ENCODE data around the gene CD101. TPM values are rescaled to one million over a fixed set of nuclear protein-coding genes. Genes with fewer than 3 reads are reported as not detected.

The CD101 gene
- total and polyA plus RNA-seq, 10 donors, result 1.0 to 15.9 (median 6.8) TPM

DNA sequence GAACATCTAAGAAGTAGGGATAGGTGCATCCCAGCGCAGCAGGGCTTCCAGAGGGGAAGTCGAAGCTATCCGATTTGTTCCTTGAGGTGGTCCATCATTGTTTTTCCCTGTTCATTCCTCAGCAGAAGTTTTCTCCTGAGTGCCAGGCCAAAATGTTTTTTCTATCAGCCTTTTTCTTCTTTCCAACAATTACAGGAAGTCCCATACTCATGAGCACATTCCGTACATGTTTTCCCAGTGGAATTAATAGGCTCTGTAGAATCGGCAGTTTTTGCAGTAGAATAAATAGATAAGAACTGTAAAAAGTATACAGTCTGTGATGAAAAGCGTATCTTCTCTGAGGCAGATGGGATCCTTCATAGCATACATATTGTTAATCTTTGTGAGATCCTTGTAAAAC lies 24.8 kb downstream of the CD101 start:
- intact Hi-C loops (cut with DNase I; ENCODE audit: low total_unique reads), result no loop called here
- H3K36me3 ChIP-seq, result peaks cover 0 to 17% (median 0%) of the 10 kb centered on the region in 6 donors
- 57 to 66% (median 64%) methylated on average over 6 of the region's 6 CpGs for WGBS, 5 donors
- peaks cover 0 to 7% (median 0%) of the 10 kb centered on the region in 6 donors for H3K4me1 ChIP-seq
- H3K27me3 ChIP-seq (replicated peaks in 1 of 7), result no peaks in the 10 kb centered on the region
- H3K4me3 ChIP-seq, result no peak overlapping the region
- DNase-seq, result no peak
- H3K27ac ChIP-seq, result no peak overlapping the region
- TF ChIP-seq POLR2A (IDR thresholded peaks at IDR 0.05) (no peak), POLR2AphosphoS5 (IDR thresholded peaks at IDR 0.05) (no peak)
- TF ChIP-seq, protein P1, sequence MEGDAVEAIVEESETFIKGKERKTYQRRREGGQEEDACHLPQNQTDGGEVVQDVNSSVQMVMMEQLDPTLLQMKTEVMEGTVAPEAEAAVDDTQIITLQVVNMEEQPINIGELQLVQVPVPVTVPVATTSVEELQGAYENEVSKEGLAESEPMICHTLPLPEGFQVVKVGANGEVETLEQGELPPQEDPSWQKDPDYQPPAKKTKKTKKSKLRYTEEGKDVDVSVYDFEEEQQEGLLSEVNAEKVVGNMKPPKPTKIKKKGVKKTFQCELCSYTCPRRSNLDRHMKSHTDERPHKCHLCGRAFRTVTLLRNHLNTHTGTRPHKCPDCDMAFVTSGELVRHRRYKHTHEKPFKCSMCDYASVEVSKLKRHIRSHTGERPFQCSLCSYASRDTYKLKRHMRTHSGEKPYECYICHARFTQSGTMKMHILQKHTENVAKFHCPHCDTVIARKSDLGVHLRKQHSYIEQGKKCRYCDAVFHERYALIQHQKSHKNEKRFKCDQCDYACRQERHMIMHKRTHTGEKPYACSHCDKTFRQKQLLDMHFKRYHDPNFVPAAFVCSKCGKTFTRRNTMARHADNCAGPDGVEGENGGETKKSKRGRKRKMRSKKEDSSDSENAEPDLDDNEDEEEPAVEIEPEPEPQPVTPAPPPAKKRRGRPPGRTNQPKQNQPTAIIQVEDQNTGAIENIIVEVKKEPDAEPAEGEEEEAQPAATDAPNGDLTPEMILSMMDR (IDR thresholded peaks at IDR 0.05 in 8 of 11, conservative IDR thresholded peaks at IDR 0.05 in 3 of 11), result no peak
- no peaks in the 10 kb centered on the region for H3K9me3 ChIP-seq

DNA sequence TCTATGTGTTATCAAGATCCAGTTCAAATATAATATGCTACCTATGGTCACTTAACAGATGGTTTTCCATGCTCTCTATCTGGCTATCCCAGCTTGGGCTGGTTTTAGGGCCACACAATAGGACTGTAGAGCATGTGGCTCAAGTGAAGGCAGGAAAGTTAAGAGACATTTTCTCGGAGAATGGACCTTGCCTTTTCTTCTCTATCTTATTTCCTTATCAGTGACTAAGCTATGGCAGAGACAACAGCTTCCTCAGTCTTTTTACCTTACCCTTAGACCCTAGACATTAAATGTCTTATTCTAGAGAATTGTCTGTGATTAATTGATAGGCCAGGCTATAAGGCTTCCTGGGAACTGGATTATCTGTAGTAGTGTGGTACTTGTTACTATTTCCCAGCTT lies 28.1 kb downstream of the CD101 start:
- Histone ChIP-seq H3K36me3 (peaks cover 0 to 18% (median 0%) of the 10 kb centered on the region in 6 donors), H3K27ac (no peak overlapping the region), H3K9me3 (no peaks in the 10 kb centered on the region), H3K4me3 (no peak overlapping the region), H3K4me1 (peaks cover 0 to 7% (median 0%) of the 10 kb centered on the region in 6 donors), H3K27me3 (replicated peaks in 1 of 7) (no peaks in the 10 kb centered on the region)
- TF ChIP-seq POLR2AphosphoS5 (IDR thresholded peaks at IDR 0.05), result no peak
- TF ChIP-seq, protein P1 (IDR thresholded peaks at IDR 0.05 in 8 of 11, conservative IDR thresholded peaks at IDR 0.05 in 3 of 11), result no peak
- no peak for TF ChIP-seq POLR2A (IDR thresholded peaks at IDR 0.05)
- no peak for DNase-seq
- WGBS, 5 donors, result 80 to 93% (median 91%) methylated on average over 1 of the region's 1 CpG
- intact Hi-C loops (cut with DNase I; ENCODE audit: low total_unique reads), result no loop called here

DNA sequence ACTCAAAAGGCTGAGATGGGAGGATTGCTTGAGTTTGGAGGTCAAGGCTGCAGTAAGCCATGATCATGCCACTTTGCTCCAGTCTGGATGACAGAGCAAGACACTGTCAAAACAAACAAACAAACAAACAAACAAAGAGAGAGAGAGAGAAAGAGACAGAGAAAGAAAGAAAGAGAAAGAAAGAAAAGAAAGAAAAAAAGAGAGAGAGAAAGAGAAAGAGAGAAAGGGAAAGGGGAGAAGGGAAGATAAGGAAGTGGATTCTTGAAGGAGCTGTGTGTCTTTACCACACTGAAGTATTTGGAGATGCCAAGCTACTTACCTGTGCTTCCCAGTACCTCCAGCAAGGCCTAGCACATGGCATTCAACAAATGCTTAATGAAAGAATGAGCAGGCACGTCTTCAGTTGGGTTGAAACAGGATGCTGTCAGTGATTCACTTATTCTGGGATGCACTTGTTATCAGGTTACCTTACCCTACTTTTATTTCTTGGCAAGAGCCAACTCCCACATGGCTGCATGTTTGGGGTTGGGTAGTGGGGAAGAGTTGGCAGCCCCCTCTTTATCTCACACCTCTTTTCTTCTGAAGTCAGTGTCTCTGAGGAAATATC lies 28.8 kb downstream of the CD101 start:
- DNase-seq, result no peak
- intact Hi-C loops (cut with DNase I; ENCODE audit: low total_unique reads), result no loop called here
- TF ChIP-seq, protein P1 (IDR thresholded peaks at IDR 0.05 in 8 of 11, conservative IDR thresholded peaks at IDR 0.05 in 3 of 11), result no peak
- TF ChIP-seq POLR2AphosphoS5 (IDR thresholded peaks at IDR 0.05) (no peak), POLR2A (IDR thresholded peaks at IDR 0.05) (no peak)
- Histone ChIP-seq H3K36me3 (peaks cover 0 to 19% (median 0%) of the 10 kb centered on the region in 6 donors), H3K4me1 (peaks cover 0 to 7% (median 0%) of the 10 kb centered on the region in 6 donors), H3K4me3 (no peak overlapping the region), H3K27me3 (replicated peaks in 1 of 7) (no peaks in the 10 kb centered on the region), H3K9me3 (no peaks in the 10 kb centered on the region), H3K27ac (no peak overlapping the region)
- WGBS, 5 donors, result 76 to 88% (median 81%) methylated on average over 1 of the region's 1 CpG

DNA sequence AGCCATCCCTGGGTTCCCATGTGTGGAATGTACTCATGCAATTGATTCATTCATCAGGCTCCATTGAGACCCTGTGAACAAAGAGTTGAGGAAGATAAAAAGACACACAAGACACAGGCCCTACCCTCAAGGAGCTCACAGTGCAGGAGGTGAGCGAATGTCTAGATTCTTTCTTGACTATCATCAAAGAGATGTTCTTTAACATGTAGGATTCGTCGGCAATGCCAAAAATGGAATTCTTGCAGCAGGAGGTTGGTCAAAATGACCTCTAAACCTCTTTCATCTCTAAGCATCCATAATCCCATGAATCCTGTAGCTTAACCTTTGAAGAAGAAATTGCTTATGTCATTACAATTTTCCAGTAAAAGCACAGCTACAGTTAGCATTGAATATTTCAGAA lies 30.7 kb downstream of the CD101 start:
- intact Hi-C loops (cut with DNase I; ENCODE audit: low total_unique reads), result no loop called here
- Histone ChIP-seq H3K27me3 (replicated peaks in 1 of 7) (no peaks in the 10 kb centered on the region), H3K4me1 (no peaks in the 10 kb centered on the region), H3K4me3 (no peak overlapping the region), H3K36me3 (peaks cover 0 to 22% (median 0%) of the 10 kb centered on the region in 6 donors), H3K9me3 (no peaks in the 10 kb centered on the region), H3K27ac (no peak overlapping the region)
- WGBS, 5 donors, result 94 to 98% (median 97%) methylated on average over 3 of the region's 3 CpGs
- no peak for TF ChIP-seq POLR2A (IDR thresholded peaks at IDR 0.05)
- DNase-seq, result no peak

Data from spleen (tissue), 11 donors.